Parathyroid adenoma (tissue), 2 donors: ENCODE data around the gene TRIM45.
A peak's percentile ranks its signal among the peaks of the same experiment; 100 is the strongest.
"Not testable (repeated sequence)": the region's sequence is repeated elsewhere in the genome, so short reads cannot be mapped to it uniquely, and the experiment has no call there.

Experiments used
- H2AFZ ChIP-seq: fragments of 300-600 bp; sonication (generic); one replicate; pipeline ENCODE4 v1.7.0; 2017; ENCODE audit warnings: antibody characterized with exemption, mild to moderate bottlenecking
- H3K27ac ChIP-seq: fragments of 300-600 bp; sonication (generic); one replicate; pipeline ENCODE4 v1.7.0; 2017
- H3K27me3 ChIP-seq: fragments of 300-600 bp; sonication (generic); one replicate; pipeline ENCODE4 v1.7.0; 2017; ENCODE audit warnings: low read length; ENCODE audit not compliant: control insufficient read depth, insufficient read depth
- H3K36me3 ChIP-seq: fragments of 300-600 bp; sonication (generic); one replicate; pipeline ENCODE4 v1.7.0; 2017; ENCODE audit warnings: low read length; ENCODE audit not compliant: control insufficient read depth, insufficient read depth
- H3K4me1 ChIP-seq: fragments of 300-600 bp; sonication (generic); one replicate; pipeline ENCODE4 v1.7.0; 2017; ENCODE audit warnings: control low read depth
- H3K4me2 ChIP-seq: fragments of 300-600 bp; sonication (generic); one replicate; pipeline ENCODE4 v1.7.0; 2017; ENCODE audit warnings: low read length
- H3K4me3 ChIP-seq: fragments of 300-600 bp; sonication (generic); one replicate; pipeline ENCODE4 v1.7.0; 2017; ENCODE audit warnings: low read depth, low read length
- H3K79me2 ChIP-seq: fragments of 300-600 bp; sonication (generic); one replicate; pipeline ENCODE4 v1.7.0; 2017; ENCODE audit warnings: control low read depth
- H3K9ac ChIP-seq: fragments of 300-600 bp; sonication (generic); one replicate; pipeline ENCODE4 v1.7.0; 2017; ENCODE audit warnings: mild to moderate bottlenecking
- H3K9me3 ChIP-seq: fragments of 300-600 bp; sonication (generic); one replicate; pipeline ENCODE4 v1.7.0; 2017; ENCODE audit warnings: low read length; ENCODE audit not compliant: control insufficient read depth
- TF ChIP-seq, protein P1 (sequence below): fragments of 300-600 bp; sonication (generic); IDR thresholded peaks from one replicate; pipeline ENCODE4 v1.7.0; 2017; ENCODE audit warnings: antibody characterized with exemption, mild to moderate bottlenecking
- donor health status: primary hyperparathyroidism.

The TRIM45 gene

DNA sequence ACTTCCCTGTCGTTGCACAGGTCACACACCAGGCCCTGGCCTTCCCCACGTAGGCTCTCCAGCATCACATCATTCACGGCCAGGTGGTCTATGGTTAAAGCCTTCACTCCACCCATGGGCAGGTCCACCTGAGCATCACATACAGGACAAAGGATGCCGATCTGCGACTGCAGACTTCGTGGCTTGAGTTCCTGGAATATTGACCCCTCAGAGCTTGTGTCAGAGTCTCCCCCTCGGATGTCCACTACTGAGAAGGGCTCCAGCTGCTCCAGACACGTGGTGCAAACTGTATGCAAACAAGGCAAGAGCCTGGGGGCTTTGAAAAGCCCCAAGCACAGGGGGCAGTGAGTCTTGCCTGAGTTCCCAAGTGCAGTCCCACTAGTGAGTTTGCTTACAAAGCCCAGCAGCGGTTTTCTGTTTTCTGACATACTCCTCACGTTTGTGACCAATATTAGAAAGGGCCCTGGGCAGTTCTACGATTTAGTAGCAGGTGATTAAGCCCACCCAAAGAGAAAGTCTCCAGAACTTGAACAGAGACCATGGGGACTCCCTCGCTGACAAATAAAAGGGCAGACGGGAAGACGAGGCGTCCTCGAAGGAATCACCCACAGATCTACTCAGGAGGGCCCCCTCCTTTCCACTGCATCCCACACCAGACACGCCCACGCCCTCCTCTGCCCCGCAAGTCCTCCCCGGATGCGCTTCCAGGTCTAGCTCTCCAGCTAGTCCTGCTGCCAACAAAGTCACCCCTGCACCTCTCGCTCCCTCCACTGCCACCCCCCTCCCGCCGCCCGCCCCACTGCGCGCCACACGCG, 568 bp downstream of the TRIM45 start:
- Histone ChIP-seq H3K27ac (peak overlapping the region; percentile 91), H3K27me3 (no peaks in the 10 kb centered on the region), H3K36me3 (no peaks in the 10 kb centered on the region), H3K79me2 (no peaks in the 10 kb centered on the region), H3K4me1 (peaks cover 3% of the 10 kb centered on the region), H3K4me2 (peak overlapping the region; percentile 74), H3K4me3 (peak overlapping the region; percentile 95), H3K9me3 (no peaks in the 10 kb centered on the region), H3K9ac (no peak overlapping the region), H2AFZ (peak overlapping the region; percentile 97)
- TF ChIP-seq, protein P1, sequence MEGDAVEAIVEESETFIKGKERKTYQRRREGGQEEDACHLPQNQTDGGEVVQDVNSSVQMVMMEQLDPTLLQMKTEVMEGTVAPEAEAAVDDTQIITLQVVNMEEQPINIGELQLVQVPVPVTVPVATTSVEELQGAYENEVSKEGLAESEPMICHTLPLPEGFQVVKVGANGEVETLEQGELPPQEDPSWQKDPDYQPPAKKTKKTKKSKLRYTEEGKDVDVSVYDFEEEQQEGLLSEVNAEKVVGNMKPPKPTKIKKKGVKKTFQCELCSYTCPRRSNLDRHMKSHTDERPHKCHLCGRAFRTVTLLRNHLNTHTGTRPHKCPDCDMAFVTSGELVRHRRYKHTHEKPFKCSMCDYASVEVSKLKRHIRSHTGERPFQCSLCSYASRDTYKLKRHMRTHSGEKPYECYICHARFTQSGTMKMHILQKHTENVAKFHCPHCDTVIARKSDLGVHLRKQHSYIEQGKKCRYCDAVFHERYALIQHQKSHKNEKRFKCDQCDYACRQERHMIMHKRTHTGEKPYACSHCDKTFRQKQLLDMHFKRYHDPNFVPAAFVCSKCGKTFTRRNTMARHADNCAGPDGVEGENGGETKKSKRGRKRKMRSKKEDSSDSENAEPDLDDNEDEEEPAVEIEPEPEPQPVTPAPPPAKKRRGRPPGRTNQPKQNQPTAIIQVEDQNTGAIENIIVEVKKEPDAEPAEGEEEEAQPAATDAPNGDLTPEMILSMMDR = no peak

DNA sequence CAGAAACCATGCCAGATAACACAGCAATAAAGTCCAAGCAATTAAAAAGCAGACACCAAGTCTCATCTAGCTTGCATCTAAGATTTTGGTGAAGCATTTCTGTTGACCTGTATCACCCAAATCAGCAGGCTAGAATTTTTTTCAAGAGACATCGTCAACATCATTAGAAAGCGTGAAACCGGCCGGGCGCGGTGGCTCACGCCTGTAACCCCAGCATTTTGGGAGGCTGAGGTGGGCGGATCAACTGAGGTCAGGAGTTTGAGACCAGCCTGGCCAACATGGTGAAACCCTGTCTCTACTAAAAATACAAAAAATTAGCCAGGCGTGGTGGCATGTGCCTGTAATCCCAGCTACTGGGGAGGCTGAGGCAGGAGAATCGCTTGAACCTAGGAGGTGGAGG, 2.4 kb downstream of the TRIM45 start:
- H3K9me3 ChIP-seq, H2AFZ ChIP-seq, H3K27ac ChIP-seq, H3K9ac ChIP-seq, H3K36me3 ChIP-seq, H3K4me2 ChIP-seq, H3K4me3 ChIP-seq, H3K27me3 ChIP-seq, H3K79me2 ChIP-seq, H3K4me1 ChIP-seq: not testable (repeated sequence)

DNA sequence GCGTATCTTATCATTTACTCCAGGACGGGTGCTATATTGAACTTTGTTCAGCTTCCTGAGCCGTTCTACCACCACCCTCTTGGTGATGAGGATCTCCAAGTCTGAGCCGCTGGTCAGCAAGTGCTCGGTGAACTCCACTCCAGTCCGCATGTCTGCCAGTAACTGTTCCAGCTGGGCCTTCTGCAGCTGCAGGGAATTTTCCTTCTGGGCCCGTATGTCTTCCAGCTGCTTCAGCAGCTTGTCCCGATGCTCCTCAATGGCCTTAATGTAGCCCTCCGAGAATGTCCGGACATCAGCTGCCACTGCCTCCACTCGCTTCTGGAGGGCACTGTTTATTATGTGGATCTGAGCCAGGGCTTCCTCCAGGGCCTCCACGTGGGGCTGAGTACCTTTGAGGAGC, 3.4 kb downstream of the TRIM45 start:
- no peak overlapping the region for H3K9ac ChIP-seq
- no peaks in the 10 kb centered on the region for H3K9me3 ChIP-seq
- TF ChIP-seq, protein P1 = no peak
- no peak overlapping the region for H2AFZ ChIP-seq
- no peaks in the 10 kb centered on the region for H3K27me3 ChIP-seq
- H3K36me3 ChIP-seq = no peaks in the 10 kb centered on the region
- H3K4me3 ChIP-seq = no peak overlapping the region
- H3K27ac ChIP-seq = no peak overlapping the region
- peaks cover 3% of the 10 kb centered on the region for H3K4me1 ChIP-seq
- no peak overlapping the region for H3K4me2 ChIP-seq
- no peaks in the 10 kb centered on the region for H3K79me2 ChIP-seq

DNA sequence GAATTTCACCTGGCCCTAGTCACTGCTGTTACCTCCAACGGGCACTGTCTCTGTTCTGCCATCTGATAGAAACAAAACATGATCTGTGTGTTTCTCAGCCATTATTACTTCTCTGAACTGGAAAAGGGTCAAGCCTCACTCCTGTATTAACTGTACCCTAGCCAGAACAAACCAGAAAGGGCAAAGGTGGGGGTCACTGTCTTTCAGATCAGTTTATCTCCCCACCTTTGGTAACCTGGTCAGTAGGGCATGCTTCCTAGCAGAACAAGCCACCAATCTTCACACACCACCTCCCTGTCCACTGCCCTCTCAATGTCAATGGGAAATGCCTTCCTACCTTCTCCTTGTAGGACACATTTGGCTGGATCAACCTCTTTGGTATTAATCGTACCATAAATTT, 3.9 kb downstream of the TRIM45 start:
- TF ChIP-seq, protein P1 = no peak
- no peak overlapping the region for H2AFZ ChIP-seq
- H3K9me3 ChIP-seq = no peaks in the 10 kb centered on the region
- H3K4me1 ChIP-seq = peaks cover 3% of the 10 kb centered on the region
- no peaks in the 10 kb centered on the region for H3K36me3 ChIP-seq
- no peak overlapping the region for H3K27ac ChIP-seq
- H3K4me2 ChIP-seq = no peak overlapping the region
- no peaks in the 10 kb centered on the region for H3K79me2 ChIP-seq
- no peak overlapping the region for H3K4me3 ChIP-seq
- no peak overlapping the region for H3K9ac ChIP-seq
- H3K27me3 ChIP-seq = no peaks in the 10 kb centered on the region

DNA sequence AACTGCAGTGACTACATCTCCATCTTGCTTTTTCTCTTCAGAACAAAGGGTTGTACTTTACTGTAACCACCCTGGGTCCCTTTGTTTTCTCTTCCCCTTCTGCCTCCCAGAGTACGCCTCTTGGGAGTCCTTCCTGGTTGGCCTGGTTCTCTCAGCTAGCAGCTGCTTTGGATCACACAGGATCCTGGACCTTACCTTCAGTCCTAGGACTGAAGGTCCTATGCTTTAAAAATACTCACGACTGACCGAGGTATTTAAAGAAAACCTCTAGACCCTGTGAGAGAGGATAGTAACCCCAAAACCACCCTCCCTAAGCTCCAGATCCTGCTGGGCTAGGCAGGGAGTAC, 4.8 kb downstream of the TRIM45 start:
- Histone ChIP-seq H3K9ac (no peak overlapping the region), H3K9me3 (no peaks in the 10 kb centered on the region), H3K4me2 (no peak overlapping the region), H3K36me3 (no peaks in the 10 kb centered on the region), H3K4me3 (no peak overlapping the region), H3K27ac (no peak overlapping the region), H3K79me2 (no peaks in the 10 kb centered on the region), H2AFZ (no peak overlapping the region), H3K27me3 (no peaks in the 10 kb centered on the region), H3K4me1 (peaks cover 3% of the 10 kb centered on the region)
- TF ChIP-seq, protein P1 = no peak
